Liver (tissue), 9 donors: Measurements from ENCODE around the gene NUCKS1. TPM values are rescaled to one million over a fixed set of nuclear protein-coding genes. Genes with fewer than 3 reads are reported as not detected.

Source experiments
- DNase-seq: peaks from one replicate; pipeline ENCODE4 v3.0.0-alpha.2; 2017; ENCODE audit warnings: low spot score
- H3K27ac ChIP-seq, 2 donors: one replicate each; pipeline ENCODE4 v1.7.0; 2013; ENCODE audit warnings: inconsistent platforms in 2 of 2, low read length in 2 of 2, control low read depth in 1 of 2, low read depth in 1 of 2, mild to moderate bottlenecking in 1 of 2
- H3K27me3 ChIP-seq, 4 donors: one replicate each; pipeline versions ENCODE4 v1.6.1 to v1.7.0; 2013; ENCODE audit warnings: low read length in 3 of 4, inconsistent platforms in 1 of 4, mild to moderate bottlenecking in 1 of 4, moderate library complexity in 1 of 4; ENCODE audit not compliant: control insufficient read depth in 4 of 4, insufficient read depth in 4 of 4
- H3K36me3 ChIP-seq, 4 donors: one replicate each; pipeline versions ENCODE4 v1.6.1 to v1.7.0; 2013; ENCODE audit warnings: low read length in 3 of 4, mild to moderate bottlenecking in 3 of 4, low read depth in 1 of 4, moderate library complexity in 1 of 4; ENCODE audit not compliant: control insufficient read depth in 4 of 4, insufficient read depth in 3 of 4
- H3K4me1 ChIP-seq, 4 donors: one replicate each; pipeline versions ENCODE4 v1.6.1 to v1.7.0; 2013; ENCODE audit warnings: low read length in 3 of 4, mild to moderate bottlenecking in 3 of 4, moderate library complexity in 1 of 4; ENCODE audit not compliant: control insufficient read depth in 4 of 4, insufficient read depth in 4 of 4
- H3K4me3 ChIP-seq, 3 donors: one replicate each; pipeline versions ENCODE4 v1.6.1 to v1.7.0; 2013; ENCODE audit warnings: low read length in 3 of 3, control low read depth in 1 of 3, low read depth in 1 of 3, mild to moderate bottlenecking in 1 of 3
- H3K9ac ChIP-seq, 2 donors: one replicate each; pipeline ENCODE4 v1.7.0; 2013; ENCODE audit warnings: low read length in 2 of 2, mild to moderate bottlenecking in 2 of 2, moderate library complexity in 2 of 2, control low read depth in 1 of 2, low read depth in 1 of 2
- H3K9me3 ChIP-seq, 4 donors: one replicate each; pipeline versions ENCODE4 v1.6.1 to v1.7.0; 2013; ENCODE audit warnings: low read length in 3 of 4; ENCODE audit not compliant: control insufficient read depth in 4 of 4
- EGR1 ChIP-seq, 2 donors: IDR thresholded peaks; 2 replicates each; pipeline ENCODE4 v1.6.1; 2016 to 2018; ENCODE audit warnings: antibody characterized with exemption in 2 of 2, low read depth in 2 of 2
- FOXA1 ChIP-seq: IDR thresholded peaks from 2 replicates; pipeline ENCODE4 v1.6.1; 2016; ENCODE audit warnings: antibody characterized with exemption
- FOXA2 ChIP-seq: IDR thresholded peaks from 2 replicates; pipeline ENCODE4 v1.6.1; 2016; ENCODE audit warnings: antibody characterized with exemption
- GABPA ChIP-seq, 2 donors: IDR thresholded peaks in 1 of 2; conservative IDR thresholded peaks in 1 of 2; 2 replicates each; pipeline ENCODE4 v1.6.1; 2016; ENCODE audit warnings: antibody characterized with exemption in 2 of 2, mild to moderate bottlenecking in 1 of 2, moderate library complexity in 1 of 2
- HNF4A ChIP-seq, 2 donors: conservative IDR thresholded peaks; 2 replicates each; pipeline ENCODE4 v1.6.1; 2016; ENCODE audit warnings: antibody characterized with exemption in 2 of 2, mild to moderate bottlenecking in 2 of 2
- HNF4G ChIP-seq: IDR thresholded peaks from 2 replicates; pipeline ENCODE4 v1.6.1; 2016; ENCODE audit warnings: antibody characterized with exemption
- JUND ChIP-seq, 2 donors: IDR thresholded peaks; 2 replicates each; pipeline ENCODE4 v1.6.1; 2016; ENCODE audit warnings: antibody characterized with exemption in 2 of 2
- NR2F2 ChIP-seq: IDR thresholded peaks from 2 replicates; pipeline ENCODE4 v1.6.1; 2016; ENCODE audit warnings: antibody characterized with exemption
- RAD21 ChIP-seq, 2 donors: IDR thresholded peaks; 2 replicates each; pipeline ENCODE4 v1.6.1; 2016; ENCODE audit warnings: antibody characterized with exemption in 2 of 2, mild to moderate bottlenecking in 2 of 2
- RXRA ChIP-seq, 2 donors: IDR thresholded peaks; 2 replicates each; pipeline ENCODE4 v1.6.1; 2017 to 2018; ENCODE audit warnings: antibody characterized with exemption in 2 of 2, mild to moderate bottlenecking in 1 of 2
- SP1 ChIP-seq: IDR thresholded peaks from 2 replicates; pipeline ENCODE4 v1.6.1; 2018; ENCODE audit warnings: antibody characterized with exemption, mild to moderate bottlenecking
- TAF1 ChIP-seq: conservative IDR thresholded peaks from 2 replicates; pipeline ENCODE4 v1.6.1; 2016; ENCODE audit warnings: antibody characterized with exemption, mild to moderate bottlenecking
- YY1 ChIP-seq: IDR thresholded peaks from 2 replicates; pipeline ENCODE4 v1.6.1; 2016; ENCODE audit warnings: antibody characterized with exemption, mild to moderate bottlenecking
- WGBS: extraction: QIAGEN DNeasy Blood & Tissue Kit; methylation state at CpG from one replicate; pipeline ENCODE4 v1.1.7; 2013; 5-methylcytosine and 5-hydroxymethylcytosine counted together
- polyA plus RNA-seq, 2 donors: library from polyadenylated mRNA; stranded (reverse) in 1 of 2; unstranded in 1 of 2; fragments of 200-250 nt in 1 of 2; fragments of >200 nt in 1 of 2; fragmentation: Nextera tagmentation in 1 of 2; extraction: Ambion mirVana in 1 of 2; gene quantifications; one replicate each; pipeline versions ENCODE4 v1.2.1 to v1.2.3, GENCODE V29; 2013 to 2015
- total RNA-seq, 2 donors: library from RNA; depleted of rRNA; stranded (reverse); fragments of >200 nt; gene quantifications; one replicate each; pipeline ENCODE4 v1.2.3, GENCODE V29; 2014
- TF ChIP-seq, protein P1 (sequence below): fragments of 150-350 bp; IDR thresholded peaks from 2 replicates; pipeline ENCODE4 v1.5.1; 2017; ENCODE audit warnings: improper control_type of control experiment, low read depth, low read length; ENCODE audit not compliant: missing input control
- TF ChIP-seq, protein P2 (sequence below): IDR thresholded peaks from 2 replicates; pipeline ENCODE4 v1.6.1; 2016; ENCODE audit warnings: antibody characterized with exemption
- TF ChIP-seq, protein P3 (sequence below): IDR thresholded peaks from 2 replicates; pipeline ENCODE4 v1.6.1; 2016; ENCODE audit warnings: antibody characterized with exemption, mild to moderate bottlenecking
- TF ChIP-seq, protein P4 (sequence below): IDR thresholded peaks from 2 replicates; pipeline ENCODE4 v1.6.1; 2016; ENCODE audit warnings: antibody characterized with exemption
- TF ChIP-seq, protein P5 (sequence below): IDR thresholded peaks from 2 replicates; pipeline ENCODE4 v1.6.1; 2016; ENCODE audit warnings: antibody characterized with exemption
- donor health status: healthy.
- donor health status: healthy.
- donor health status: healthy.
- donor health status: healthy.
- donor health status: healthy.

The NUCKS1 gene
- total and polyA plus RNA-seq, 4 donors: 27.0 to 86.1 (median 42.6) TPM

DNA sequence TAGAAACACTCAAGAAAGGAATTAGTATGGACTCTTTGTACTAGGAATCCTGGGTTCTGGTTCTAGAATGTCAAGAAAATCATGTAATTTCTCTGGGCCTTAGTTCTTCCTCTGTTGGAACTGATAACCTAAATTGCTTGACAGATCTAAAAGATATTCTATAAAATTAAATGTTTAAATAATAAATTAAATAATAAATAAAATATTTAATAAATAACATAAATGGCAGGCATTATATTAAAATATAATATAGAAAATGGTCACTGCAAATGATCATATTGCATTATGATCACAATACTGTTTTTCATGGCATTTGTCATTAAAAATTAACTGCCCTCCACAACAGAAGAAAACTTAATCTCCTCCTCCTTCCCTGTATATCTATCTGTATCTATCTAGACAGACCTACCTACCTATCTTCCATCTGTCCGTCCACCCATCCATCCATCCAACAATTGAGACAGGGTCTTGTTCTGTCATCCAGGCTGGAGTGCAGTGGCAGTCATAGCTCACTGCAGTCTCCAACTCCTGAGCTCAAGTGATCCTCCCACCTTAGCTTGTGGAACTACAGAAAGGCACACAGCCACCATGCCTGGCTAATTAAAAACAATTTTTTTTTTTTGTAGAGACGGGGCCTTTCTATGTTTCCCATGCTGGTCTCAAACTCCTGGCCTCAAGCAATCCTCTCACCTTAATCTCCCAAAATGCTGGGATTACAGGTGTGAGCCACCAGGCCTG, 16.4 kb downstream of the NUCKS1 start:
- DNase-seq: no peak
- Histone ChIP-seq H3K4me3 (no peak overlapping the region), H3K27ac (no peak overlapping the region), H3K36me3 (peaks cover 0 to 5% (median 0%) of the 10 kb centered on the region in 4 donors), H3K9ac (no peak overlapping the region), H3K27me3 (no peaks in the 10 kb centered on the region), H3K9me3 (no peaks in the 10 kb centered on the region), H3K4me1 (peaks cover 5 to 24% (median 9%) of the 10 kb centered on the region in 4 donors)
- 91% methylated on average over 2 of the region's 2 CpGs for WGBS
- no peak for TF ChIP-seq FOXA1
- no peak for TF ChIP-seq SP1
- TF ChIP-seq, protein P1, sequence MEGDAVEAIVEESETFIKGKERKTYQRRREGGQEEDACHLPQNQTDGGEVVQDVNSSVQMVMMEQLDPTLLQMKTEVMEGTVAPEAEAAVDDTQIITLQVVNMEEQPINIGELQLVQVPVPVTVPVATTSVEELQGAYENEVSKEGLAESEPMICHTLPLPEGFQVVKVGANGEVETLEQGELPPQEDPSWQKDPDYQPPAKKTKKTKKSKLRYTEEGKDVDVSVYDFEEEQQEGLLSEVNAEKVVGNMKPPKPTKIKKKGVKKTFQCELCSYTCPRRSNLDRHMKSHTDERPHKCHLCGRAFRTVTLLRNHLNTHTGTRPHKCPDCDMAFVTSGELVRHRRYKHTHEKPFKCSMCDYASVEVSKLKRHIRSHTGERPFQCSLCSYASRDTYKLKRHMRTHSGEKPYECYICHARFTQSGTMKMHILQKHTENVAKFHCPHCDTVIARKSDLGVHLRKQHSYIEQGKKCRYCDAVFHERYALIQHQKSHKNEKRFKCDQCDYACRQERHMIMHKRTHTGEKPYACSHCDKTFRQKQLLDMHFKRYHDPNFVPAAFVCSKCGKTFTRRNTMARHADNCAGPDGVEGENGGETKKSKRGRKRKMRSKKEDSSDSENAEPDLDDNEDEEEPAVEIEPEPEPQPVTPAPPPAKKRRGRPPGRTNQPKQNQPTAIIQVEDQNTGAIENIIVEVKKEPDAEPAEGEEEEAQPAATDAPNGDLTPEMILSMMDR: no peak
- TF ChIP-seq, protein P2, sequence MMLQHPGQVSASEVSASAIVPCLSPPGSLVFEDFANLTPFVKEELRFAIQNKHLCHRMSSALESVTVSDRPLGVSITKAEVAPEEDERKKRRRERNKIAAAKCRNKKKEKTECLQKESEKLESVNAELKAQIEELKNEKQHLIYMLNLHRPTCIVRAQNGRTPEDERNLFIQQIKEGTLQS: no peak
- TF ChIP-seq HNF4A (conservative IDR thresholded peaks at IDR 0.05): no peak
- no peak for TF ChIP-seq TAF1
- no peak for TF ChIP-seq FOXA2
- TF ChIP-seq, protein P3, sequence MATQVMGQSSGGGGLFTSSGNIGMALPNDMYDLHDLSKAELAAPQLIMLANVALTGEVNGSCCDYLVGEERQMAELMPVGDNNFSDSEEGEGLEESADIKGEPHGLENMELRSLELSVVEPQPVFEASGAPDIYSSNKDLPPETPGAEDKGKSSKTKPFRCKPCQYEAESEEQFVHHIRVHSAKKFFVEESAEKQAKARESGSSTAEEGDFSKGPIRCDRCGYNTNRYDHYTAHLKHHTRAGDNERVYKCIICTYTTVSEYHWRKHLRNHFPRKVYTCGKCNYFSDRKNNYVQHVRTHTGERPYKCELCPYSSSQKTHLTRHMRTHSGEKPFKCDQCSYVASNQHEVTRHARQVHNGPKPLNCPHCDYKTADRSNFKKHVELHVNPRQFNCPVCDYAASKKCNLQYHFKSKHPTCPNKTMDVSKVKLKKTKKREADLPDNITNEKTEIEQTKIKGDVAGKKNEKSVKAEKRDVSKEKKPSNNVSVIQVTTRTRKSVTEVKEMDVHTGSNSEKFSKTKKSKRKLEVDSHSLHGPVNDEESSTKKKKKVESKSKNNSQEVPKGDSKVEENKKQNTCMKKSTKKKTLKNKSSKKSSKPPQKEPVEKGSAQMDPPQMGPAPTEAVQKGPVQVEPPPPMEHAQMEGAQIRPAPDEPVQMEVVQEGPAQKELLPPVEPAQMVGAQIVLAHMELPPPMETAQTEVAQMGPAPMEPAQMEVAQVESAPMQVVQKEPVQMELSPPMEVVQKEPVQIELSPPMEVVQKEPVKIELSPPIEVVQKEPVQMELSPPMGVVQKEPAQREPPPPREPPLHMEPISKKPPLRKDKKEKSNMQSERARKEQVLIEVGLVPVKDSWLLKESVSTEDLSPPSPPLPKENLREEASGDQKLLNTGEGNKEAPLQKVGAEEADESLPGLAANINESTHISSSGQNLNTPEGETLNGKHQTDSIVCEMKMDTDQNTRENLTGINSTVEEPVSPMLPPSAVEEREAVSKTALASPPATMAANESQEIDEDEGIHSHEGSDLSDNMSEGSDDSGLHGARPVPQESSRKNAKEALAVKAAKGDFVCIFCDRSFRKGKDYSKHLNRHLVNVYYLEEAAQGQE: no peak
- no peak for TF ChIP-seq RAD21 (IDR thresholded peaks at IDR 0.05)
- no peak for TF ChIP-seq GABPA (IDR thresholded peaks at IDR 0.05 in 1 of 2, conservative IDR thresholded peaks at IDR 0.05 in 1 of 2)
- TF ChIP-seq HNF4G: no peak
- no peak for TF ChIP-seq RXRA (IDR thresholded peaks at IDR 0.05)
- no peak for TF ChIP-seq EGR1 (IDR thresholded peaks at IDR 0.05; ENCODE audit: low read depth in 2 of 2)
- no peak for TF ChIP-seq JUND (IDR thresholded peaks at IDR 0.05)
- no peak for TF ChIP-seq NR2F2
- TF ChIP-seq, protein P4, sequence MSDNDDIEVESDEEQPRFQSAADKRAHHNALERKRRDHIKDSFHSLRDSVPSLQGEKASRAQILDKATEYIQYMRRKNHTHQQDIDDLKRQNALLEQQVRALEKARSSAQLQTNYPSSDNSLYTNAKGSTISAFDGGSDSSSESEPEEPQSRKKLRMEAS: no peak
- TF ChIP-seq, protein P5, sequence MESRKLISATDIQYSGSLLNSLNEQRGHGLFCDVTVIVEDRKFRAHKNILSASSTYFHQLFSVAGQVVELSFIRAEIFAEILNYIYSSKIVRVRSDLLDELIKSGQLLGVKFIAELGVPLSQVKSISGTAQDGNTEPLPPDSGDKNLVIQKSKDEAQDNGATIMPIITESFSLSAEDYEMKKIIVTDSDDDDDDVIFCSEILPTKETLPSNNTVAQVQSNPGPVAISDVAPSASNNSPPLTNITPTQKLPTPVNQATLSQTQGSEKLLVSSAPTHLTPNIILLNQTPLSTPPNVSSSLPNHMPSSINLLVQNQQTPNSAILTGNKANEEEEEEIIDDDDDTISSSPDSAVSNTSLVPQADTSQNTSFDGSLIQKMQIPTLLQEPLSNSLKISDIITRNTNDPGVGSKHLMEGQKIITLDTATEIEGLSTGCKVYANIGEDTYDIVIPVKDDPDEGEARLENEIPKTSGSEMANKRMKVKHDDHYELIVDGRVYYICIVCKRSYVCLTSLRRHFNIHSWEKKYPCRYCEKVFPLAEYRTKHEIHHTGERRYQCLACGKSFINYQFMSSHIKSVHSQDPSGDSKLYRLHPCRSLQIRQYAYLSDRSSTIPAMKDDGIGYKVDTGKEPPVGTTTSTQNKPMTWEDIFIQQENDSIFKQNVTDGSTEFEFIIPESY: no peak
- no peak for TF ChIP-seq YY1
